Measurements from ENCODE around the gene TAGLN2.
A peak's percentile ranks its signal among the peaks of the same experiment; 100 is the strongest.

TAGLN2 gene

DNA sequence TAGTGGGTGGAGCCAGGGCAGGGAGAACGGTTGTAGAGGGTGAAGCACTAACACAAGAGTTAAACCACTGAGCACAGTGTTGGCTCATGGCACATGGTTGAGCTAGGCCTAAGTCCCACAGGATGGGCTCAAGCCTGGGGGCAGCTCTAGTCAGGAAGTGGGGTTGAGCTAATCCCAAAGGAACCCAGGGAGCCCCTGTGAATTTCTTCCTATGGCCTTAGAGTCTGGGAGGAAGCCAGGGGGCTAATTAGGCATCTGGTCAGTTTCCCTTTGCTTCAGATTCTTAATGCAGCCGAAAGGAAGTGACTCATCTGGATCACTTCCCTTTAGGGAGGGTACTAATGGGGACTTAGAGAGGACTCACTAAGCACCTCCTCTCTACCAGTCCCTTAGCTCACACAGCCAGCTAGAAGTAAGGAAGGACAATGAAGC is 35.5 kb downstream of the TAGLN2 start:
- DNase-seq, result peak; percentile 80
- in situ Hi-C loops (cut with MboI; ENCODE audit: low pct_unique_long_range_greater_than_20kb, low sequenced_read_pairs), result loop anchor here (10.0 kb wide), 1 partner anchor 95 kb away; no protein-coding TSS in a partner anchor

GRCh38 chr1:159889202-159889601 is 36.1 kb downstream of the TAGLN2 start:
- in situ Hi-C loops (cut with MboI; ENCODE audit: low pct_unique_long_range_greater_than_20kb, low sequenced_read_pairs), result no loop called here
- no peak for DNase-seq

DNA sequence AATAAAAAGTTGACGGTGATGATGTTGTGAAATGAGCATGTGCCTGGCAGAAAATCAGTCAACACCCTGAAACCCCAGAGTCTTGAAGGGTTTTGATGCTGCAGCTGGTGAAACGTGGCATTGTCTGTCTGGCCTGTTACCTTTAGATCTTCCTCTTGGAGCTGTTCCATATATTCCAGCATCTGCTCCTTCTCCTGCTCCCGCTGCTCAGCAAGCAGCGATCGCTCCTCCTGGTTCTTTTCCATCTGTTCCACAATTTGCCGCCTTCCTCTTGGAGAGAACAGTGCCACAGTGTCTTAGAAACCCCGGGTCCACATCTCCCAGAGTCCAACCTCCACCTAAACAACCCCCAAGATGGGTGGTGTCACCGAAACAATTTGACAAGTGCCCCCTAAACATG is 41.0 kb downstream of the TAGLN2 start:
- in situ Hi-C loops (cut with MboI; ENCODE audit: low pct_unique_long_range_greater_than_20kb, low sequenced_read_pairs), result no loop called here
- DNase-seq, result no peak

DNA sequence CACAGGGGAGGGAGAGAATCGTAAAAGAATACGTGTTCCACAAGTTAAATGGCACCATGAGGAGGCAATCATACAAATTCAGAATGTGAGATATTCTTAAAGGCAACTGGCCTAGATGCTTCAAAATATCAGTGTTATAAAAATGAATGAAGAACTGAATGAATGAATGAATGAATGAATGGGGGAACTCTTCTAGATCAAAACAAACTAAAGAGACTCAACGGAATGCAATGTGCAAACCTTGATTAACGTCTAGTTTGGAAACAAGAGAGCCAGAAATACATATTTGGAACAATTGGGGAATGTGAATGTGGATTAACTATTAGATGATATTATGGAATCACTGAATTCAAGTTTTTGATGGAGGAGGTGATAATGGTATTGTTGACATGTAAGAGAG is 42.2 kb downstream of the TAGLN2 start:
- in situ Hi-C loops (cut with MboI; ENCODE audit: low pct_unique_long_range_greater_than_20kb, low sequenced_read_pairs), result no loop called here
- no peak for DNase-seq

DNA sequence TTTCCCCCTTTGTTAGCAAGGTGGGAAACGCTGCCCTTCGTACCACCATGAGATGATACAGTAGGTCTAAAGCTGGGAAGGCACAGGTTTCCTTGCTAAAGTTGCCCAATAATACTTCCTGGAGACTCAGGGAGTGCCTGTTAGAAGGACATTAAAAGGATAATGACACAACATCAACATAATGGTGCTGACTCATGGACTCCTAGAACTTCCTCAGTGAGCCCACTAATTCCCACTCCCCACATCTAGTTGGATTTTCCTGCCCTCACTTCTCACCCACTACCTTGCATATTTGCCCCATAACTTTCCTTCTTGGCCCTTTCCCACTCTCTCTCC is 42.8 kb downstream of the TAGLN2 start:
- no peak for DNase-seq
- in situ Hi-C loops (cut with MboI; ENCODE audit: low pct_unique_long_range_greater_than_20kb, low sequenced_read_pairs), result no loop called here

DNA sequence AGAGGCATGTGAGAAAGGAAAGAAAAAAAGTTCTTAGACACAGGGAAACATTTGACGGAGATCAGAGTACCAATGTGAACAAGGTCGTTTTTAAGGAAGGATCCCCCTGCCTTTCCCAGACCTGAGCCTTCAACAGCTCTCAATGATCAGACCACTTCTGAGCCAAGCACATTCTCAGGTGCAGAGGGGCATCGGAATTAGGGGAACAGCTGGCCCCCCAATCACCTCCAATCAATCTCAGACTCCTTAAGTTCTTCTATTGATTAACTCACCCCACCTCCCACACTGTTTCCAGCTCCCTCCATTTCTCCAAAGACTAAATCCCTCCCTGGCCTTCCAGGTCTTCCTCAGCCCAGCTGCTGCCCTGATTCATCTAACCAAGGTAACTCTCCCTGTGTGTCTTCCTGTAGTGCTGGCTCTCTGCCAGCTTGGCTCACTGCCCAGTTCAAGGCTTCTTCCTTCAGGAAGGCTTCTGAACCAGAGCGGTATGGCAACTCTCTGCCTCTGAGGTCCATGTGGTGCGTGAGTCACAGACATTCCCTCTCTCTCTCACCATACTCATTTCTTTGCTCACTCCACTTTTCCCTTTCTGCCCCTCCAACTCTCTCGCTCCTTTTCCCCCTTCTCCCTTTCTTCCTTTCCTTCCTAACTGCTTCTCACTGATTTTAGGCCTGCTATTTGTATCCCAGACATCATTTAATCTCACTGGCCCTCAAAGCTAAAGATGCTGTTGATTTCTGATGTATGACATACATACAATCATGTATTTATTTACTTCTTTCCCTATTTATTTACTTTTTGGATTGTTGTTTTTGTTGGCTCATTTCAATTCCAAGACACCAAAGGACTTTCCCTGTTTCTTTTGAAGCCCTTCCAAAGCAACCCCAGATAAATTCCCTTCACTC is 43.4 kb downstream of the TAGLN2 start:
- no peak for DNase-seq
- in situ Hi-C loops (cut with MboI; ENCODE audit: low pct_unique_long_range_greater_than_20kb, low sequenced_read_pairs), result no loop called here

- no peak for DNase-seq
- in situ Hi-C loops (cut with MboI; ENCODE audit: low pct_unique_long_range_greater_than_20kb, low sequenced_read_pairs), result no loop called here
Measured at GRCh38 chr1:159880430-159880829, 44.9 kb downstream of the TAGLN2 start.

GRCh38 chr1:159879977-159880376 is 45.3 kb downstream of the TAGLN2 start:
- no peak for DNase-seq
- in situ Hi-C loops (cut with MboI; ENCODE audit: low pct_unique_long_range_greater_than_20kb, low sequenced_read_pairs), result no loop called here

GRCh38 chr1:159879136-159879535 is 46.2 kb downstream of the TAGLN2 start:
- DNase-seq, result no peak
- in situ Hi-C loops (cut with MboI; ENCODE audit: low pct_unique_long_range_greater_than_20kb, low sequenced_read_pairs), result no loop called here

DNA sequence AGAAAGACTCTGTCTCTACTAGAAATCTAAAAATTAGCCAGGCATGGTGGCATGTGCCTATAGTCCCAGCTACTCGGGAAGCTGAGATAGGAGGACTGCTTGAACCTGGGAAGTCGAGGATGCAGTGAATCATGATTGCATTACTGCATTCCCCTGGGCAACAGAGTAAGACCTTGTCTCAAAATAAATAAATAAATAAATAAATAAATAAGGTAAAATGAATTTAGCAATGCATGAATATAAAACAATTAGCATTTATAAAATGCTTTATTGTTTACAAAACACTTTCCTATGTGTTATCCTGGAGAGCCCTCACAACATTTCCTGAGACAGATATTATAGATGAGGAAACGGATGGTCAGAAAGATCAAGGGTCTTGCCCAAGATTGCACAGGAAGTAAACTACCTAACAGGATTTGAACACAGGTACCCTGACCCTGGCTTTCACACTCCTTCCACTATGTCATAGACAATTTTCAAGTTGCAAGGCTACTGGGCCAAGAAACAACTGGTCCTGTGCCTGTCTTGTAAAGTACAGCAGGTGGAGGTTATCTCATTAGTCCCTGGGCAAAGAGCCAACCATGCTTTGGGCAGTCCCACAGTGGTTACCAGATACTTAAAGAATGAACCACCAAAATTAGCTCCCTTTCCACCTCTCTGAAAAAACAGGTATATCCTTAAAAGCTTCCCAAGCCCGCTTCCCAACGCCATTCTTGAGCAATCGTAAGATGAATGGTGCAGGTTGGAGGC is 47.4 kb downstream of the TAGLN2 start:
- no peak for DNase-seq
- in situ Hi-C loops (cut with MboI; ENCODE audit: low pct_unique_long_range_greater_than_20kb, low sequenced_read_pairs), result no loop called here

GRCh38 chr1:159873530-159874143 is 51.7 kb downstream of the TAGLN2 start:
- in situ Hi-C loops (cut with MboI; ENCODE audit: low pct_unique_long_range_greater_than_20kb, low sequenced_read_pairs), result no loop called here
- no peak for DNase-seq

DNA sequence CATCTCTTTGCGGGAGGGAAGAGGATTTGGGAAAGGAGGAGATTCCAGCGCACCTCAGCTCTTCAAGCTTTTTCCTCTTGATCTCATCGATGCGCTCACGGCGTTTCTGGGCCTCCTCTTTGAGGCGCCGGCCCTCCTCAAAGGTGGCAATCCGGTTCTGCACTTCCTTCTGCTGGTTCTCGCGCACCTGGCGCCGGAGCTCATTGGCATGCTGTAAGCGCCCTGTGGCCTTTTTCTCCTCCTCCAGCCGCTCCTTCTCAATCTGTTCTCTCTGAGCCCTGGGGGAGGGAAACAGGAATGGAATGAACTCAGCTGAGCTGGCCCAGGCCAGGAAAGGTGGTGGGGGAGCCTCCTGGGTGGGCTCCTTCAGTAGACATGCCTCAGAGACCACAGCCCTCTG is 52.4 kb downstream of the TAGLN2 start:
- DNase-seq, result no peak
- in situ Hi-C loops (cut with MboI; ENCODE audit: low pct_unique_long_range_greater_than_20kb, low sequenced_read_pairs), result no loop called here

- in situ Hi-C loops (cut with MboI; ENCODE audit: low pct_unique_long_range_greater_than_20kb, low sequenced_read_pairs), result no loop called here
- no peak for DNase-seq
Measured at GRCh38 chr1:159870704-159871103, 54.6 kb downstream of the TAGLN2 start.

DNA sequence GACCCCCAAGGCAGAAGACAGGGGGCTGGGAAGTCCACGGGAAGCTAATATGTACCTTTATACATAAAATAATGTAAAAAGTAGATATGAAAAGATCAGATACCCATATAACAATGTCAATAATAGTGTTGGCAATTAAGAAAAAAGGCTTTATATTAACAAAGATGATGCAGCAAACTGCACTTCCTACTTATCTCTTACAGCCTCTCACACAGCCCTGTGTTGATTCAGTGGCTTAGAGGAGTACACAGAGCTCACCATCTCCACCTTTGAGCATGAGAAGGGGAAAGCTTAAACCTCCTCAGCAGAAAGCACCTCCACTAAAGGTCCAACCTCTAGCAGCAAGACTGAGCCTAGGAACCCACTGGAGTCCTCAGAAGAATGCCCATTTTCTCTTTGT is 55.7 kb downstream of the TAGLN2 start:
- in situ Hi-C loops (cut with MboI; ENCODE audit: low pct_unique_long_range_greater_than_20kb, low sequenced_read_pairs), result no loop called here
- no peak for DNase-seq

DNA sequence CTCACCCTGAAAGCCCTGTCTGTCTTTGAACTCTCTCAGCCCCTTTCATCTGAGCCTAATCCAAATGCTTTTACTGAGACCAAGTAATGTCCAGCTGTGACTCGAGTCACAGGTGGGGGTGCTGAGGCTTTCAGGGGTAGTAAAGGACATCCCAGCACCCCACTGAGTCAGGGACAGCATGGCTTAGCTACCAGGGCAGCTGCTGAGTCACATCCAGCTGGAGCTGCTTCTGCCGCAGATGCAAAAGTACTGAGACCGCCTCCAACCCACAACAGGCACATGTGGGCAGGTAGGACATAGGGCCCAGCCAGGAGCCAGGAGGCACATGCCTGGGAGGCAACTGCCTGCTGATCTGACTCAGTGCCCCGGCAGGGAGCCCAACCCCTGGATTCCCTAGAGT is 56.1 kb downstream of the TAGLN2 start:
- in situ Hi-C loops (cut with MboI; ENCODE audit: low pct_unique_long_range_greater_than_20kb, low sequenced_read_pairs), result no loop called here
- DNase-seq, result no peak

DNA sequence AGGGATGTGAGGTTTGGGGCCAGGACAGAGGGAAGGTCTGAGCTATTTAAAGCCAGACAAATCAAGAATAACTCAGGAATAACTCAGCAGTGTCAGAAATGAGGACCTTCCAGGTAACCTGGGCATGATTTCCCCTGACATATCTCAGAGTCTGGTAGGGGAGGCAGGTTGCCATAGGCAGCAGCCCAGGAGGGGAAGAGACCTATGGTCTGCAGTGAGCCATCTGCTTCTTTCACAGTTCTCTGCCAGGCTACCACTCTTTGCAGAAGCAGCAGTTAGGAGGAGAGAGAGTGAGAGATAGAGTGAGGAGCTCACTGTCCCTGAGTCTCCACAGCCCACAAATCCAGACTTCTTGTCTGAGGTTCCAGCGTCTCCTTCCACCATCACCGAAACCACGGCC is 56.5 kb downstream of the TAGLN2 start:
- in situ Hi-C loops (cut with MboI; ENCODE audit: low pct_unique_long_range_greater_than_20kb, low sequenced_read_pairs), result no loop called here
- no peak for DNase-seq

Data from KBM-7 (cell line).